Cardiac muscle cell (in vitro differentiated cells and primary cell): ENCODE measurements around the gene FLNB. TPM values are rescaled to one million over a fixed set of nuclear protein-coding genes. Genes with fewer than 3 reads are reported as not detected.
"Not testable (repeated sequence)": the region's sequence is repeated elsewhere in the genome, so short reads cannot be mapped to it uniquely, and the experiment has no call there.

Experiments used
- DNase-seq, 2 donors: peaks; one replicate each; pipeline versions ENCODE4 v3.0.0 to v3.0.0-alpha.2; 2010 to 2017; ENCODE audit warnings: low read depth in 1 of 2, low spot score in 1 of 2
- H3K27ac ChIP-seq: fragments of 200-600 bp; sonication (generic); 2 replicates; pipeline ENCODE4 v1.5.1; 2016
- H3K27me3 ChIP-seq: fragments of 200-600 bp; sonication (generic); 2 replicates; pipeline ENCODE4 v1.6.0; 2016; ENCODE audit warnings: control low read depth
- H3K36me3 ChIP-seq: fragments of 200-600 bp; sonication (generic); 2 replicates; pipeline ENCODE4 v1.5.1; 2016; ENCODE audit warnings: control low read depth
- H3K4me1 ChIP-seq: fragments of 200-600 bp; sonication (generic); 2 replicates; pipeline ENCODE4 v1.8.1; 2017; ENCODE audit warnings: low read depth, mild to moderate bottlenecking, mixed run types
- H3K4me3 ChIP-seq: fragments of 200-600 bp; sonication (generic); 2 replicates; pipeline ENCODE4 v1.5.1; 2016; ENCODE audit warnings: mild to moderate bottlenecking
- H3K9me3 ChIP-seq: fragments of 200-600 bp; sonication (generic); 2 replicates; pipeline ENCODE4 v1.5.1; 2017; ENCODE audit warnings: low read depth, mild to moderate bottlenecking, control low read depth
- polyA plus RNA-seq: library from polyadenylated mRNA; unstranded; fragments of >200 nt; fragmentation: Nextera tagmentation; extraction: Ambion mirVana; gene quantifications from 2 replicates; pipeline ENCODE4 v1.2.1, GENCODE V29; 2016
- total RNA-seq: library from RNA; depleted of rRNA; stranded (reverse); fragments of >200 nt; gene quantifications from 2 replicates; pipeline ENCODE4 v1.2.3, GENCODE V29; 2016
- TF ChIP-seq, protein P1 (sequence below): IDR thresholded peaks from 2 replicates; pipeline ENCODE4 v1.5.1; 2012; ENCODE audit warnings: low read depth, mild to moderate bottlenecking, low read length

The FLNB gene
- total and polyA plus RNA-seq, 2 experiments from 2014 or later, result 12.1 to 28.7 TPM

DNA sequence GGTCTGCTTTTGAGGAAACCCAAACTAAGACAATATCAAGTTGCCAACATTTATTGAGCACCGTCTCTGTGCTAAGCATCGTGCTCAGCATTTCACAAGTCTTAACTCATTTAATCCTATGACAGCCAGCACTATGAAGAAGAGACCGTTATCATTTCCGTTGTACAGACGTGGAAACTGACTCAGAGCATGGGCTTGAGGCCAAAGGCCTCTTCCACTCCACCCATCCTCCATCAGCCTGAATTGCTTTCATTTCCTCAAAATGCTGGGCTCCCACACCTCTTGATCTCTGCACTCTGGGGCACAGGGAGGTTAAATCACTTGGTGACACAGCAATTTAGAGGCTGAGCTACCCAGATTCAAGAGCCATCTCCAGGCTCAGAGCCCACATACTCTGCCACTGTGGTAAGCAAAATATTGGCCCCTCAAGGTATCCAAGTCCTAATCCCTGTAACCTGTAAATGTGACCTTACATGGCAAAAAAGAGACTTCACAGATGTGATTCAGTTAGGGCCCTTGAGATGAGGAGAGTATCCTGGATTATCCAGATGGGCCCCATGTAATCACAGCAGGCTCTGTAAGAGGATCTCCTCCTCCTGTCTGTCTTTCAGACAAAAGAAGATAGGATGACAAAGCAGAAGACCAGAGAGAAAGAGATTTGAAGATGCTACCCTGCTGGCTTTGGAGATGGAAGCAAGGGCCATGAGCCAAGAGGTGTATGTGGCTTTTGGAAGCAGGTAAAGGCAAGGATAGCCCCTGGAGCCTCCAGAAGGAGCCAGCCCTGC is 24.3 kb upstream of the FLNB start:
- no peaks in the 10 kb centered on the region for H3K4me1 ChIP-seq
- TF ChIP-seq, protein P1, sequence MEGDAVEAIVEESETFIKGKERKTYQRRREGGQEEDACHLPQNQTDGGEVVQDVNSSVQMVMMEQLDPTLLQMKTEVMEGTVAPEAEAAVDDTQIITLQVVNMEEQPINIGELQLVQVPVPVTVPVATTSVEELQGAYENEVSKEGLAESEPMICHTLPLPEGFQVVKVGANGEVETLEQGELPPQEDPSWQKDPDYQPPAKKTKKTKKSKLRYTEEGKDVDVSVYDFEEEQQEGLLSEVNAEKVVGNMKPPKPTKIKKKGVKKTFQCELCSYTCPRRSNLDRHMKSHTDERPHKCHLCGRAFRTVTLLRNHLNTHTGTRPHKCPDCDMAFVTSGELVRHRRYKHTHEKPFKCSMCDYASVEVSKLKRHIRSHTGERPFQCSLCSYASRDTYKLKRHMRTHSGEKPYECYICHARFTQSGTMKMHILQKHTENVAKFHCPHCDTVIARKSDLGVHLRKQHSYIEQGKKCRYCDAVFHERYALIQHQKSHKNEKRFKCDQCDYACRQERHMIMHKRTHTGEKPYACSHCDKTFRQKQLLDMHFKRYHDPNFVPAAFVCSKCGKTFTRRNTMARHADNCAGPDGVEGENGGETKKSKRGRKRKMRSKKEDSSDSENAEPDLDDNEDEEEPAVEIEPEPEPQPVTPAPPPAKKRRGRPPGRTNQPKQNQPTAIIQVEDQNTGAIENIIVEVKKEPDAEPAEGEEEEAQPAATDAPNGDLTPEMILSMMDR, result no peak
- H3K4me3 ChIP-seq, result no peak overlapping the region
- no peaks in the 10 kb centered on the region for H3K27me3 ChIP-seq
- DNase-seq, result peak in 1 of 2 donors; percentile 90
- H3K36me3 ChIP-seq, result no peaks in the 10 kb centered on the region
- no peak overlapping the region for H3K27ac ChIP-seq
- no peaks in the 10 kb centered on the region for H3K9me3 ChIP-seq

DNA sequence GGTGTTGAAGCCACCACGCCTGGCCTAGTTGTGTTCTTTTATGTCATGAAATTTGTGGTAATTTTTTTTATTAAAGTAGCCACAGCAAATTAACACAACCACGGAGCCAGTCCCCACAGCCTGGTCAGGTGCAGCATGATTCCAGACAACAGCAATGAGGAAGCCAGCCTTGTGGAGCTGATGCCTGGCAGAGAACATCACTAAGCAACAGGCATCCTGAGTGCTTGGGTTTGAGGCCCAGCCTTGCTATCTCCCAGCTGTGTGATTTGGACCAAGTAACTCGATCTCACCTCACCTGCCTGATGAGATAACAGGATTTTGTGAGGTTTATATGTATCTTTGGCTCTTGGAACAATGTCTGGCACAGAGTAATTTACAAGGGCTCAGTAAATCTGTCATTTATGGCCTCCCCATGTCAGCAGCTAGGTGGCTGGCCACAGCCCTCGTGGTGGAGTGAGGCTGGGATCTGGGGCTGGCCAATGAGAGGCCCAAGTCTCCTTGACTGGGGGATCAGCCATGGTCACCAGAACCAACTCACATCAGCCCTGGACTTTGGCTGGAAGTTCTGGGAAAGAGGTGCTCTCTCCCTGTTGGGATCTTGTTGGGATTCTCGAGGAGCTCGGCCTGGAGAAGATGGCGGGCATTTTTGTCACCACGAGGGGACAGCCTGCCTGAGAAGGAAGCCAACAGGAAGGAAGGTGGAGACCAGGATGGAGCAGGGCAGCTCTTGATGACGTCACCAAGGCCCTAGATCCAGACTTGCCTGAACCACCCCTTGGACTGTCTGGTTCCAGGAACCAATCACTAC is 22.8 kb upstream of the FLNB start:
- Histone ChIP-seq H3K27ac (no peak overlapping the region), H3K36me3 (no peaks in the 10 kb centered on the region), H3K4me3 (no peak overlapping the region), H3K9me3 (no peaks in the 10 kb centered on the region), H3K4me1 (no peaks in the 10 kb centered on the region), H3K27me3 (no peaks in the 10 kb centered on the region)
- DNase-seq, result no peak
- TF ChIP-seq, protein P1, result no peak

DNA sequence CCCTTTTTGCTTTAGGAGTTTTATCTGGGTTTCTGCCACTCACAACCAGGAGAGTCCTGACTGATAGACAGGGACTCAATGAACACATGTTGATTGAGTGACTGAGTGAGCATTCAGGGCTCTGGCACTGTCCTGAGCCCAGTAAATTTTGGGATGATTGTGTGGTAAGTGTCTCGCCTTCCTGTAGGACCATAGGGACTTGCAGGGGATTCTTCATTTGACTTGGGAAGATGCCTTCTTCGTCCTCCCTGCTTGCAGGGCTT is 22.3 kb upstream of the FLNB start:
- no peaks in the 10 kb centered on the region for H3K36me3 ChIP-seq
- no peaks in the 10 kb centered on the region for H3K4me1 ChIP-seq
- no peaks in the 10 kb centered on the region for H3K9me3 ChIP-seq
- no peak overlapping the region for H3K4me3 ChIP-seq
- H3K27ac ChIP-seq, result no peak overlapping the region
- H3K27me3 ChIP-seq, result no peaks in the 10 kb centered on the region
- DNase-seq, result no peak
- TF ChIP-seq, protein P1, result no peak

- no peaks in the 10 kb centered on the region for H3K4me1 ChIP-seq
- no peak overlapping the region for H3K4me3 ChIP-seq
- no peak for DNase-seq
- H3K27ac ChIP-seq, result no peak overlapping the region
- H3K36me3 ChIP-seq, result no peaks in the 10 kb centered on the region
- TF ChIP-seq, protein P1, result no peak
- no peaks in the 10 kb centered on the region for H3K27me3 ChIP-seq
- H3K9me3 ChIP-seq, result no peaks in the 10 kb centered on the region
These were observed 22.0 kb upstream of the FLNB start for GRCh38 chr3:57986261-57986660.

- H3K27me3 ChIP-seq, H3K27ac ChIP-seq, H3K9me3 ChIP-seq, H3K4me3 ChIP-seq, H3K36me3 ChIP-seq, H3K4me1 ChIP-seq, DNase-seq: not testable (repeated sequence)
These were observed 19.0 kb upstream of the FLNB start for GRCh38 chr3:57989198-57989597.

GRCh38 chr3:57989646-57990045 is 18.6 kb upstream of the FLNB start:
- Histone ChIP-seq H3K36me3 (no peaks in the 10 kb centered on the region), H3K4me1 (no peaks in the 10 kb centered on the region), H3K27me3 (no peaks in the 10 kb centered on the region), H3K27ac (no peak overlapping the region), H3K4me3 (no peak overlapping the region), H3K9me3 (no peaks in the 10 kb centered on the region)
- DNase-seq, result no peak
- TF ChIP-seq, protein P1, result no peak
